Osteocyte (in vitro differentiated cells): ENCODE measurements around the gene THAP7. TPM values are rescaled to one million over a fixed set of nuclear protein-coding genes. Genes with fewer than 3 reads are reported as not detected.
A peak's percentile ranks its signal among the peaks of the same experiment; 100 is the strongest.
"Not testable (repeated sequence)": the region's sequence is repeated elsewhere in the genome, so short reads cannot be mapped to it uniquely, and the experiment has no call there.

Experiments used
- DNase-seq: peaks from one replicate; pipeline ENCODE4 v3.0.0; 2021; ENCODE audit warnings: mixed read lengths; ENCODE audit not compliant: unreplicated experiment; ENCODE audit errors: extremely low spot score
- H3K27ac Mint-ChIP-seq: one replicate; pipeline ENCODE4 v1.8.0; 2021; ENCODE audit warnings: mild to moderate bottlenecking, mixed read lengths; ENCODE audit not compliant: unreplicated experiment
- H3K27me3 Mint-ChIP-seq: one replicate; pipeline ENCODE4 v1.8.0; 2021; ENCODE audit warnings: mixed read lengths; ENCODE audit not compliant: unreplicated experiment
- H3K36me3 Mint-ChIP-seq: one replicate; pipeline ENCODE4 v1.8.0; 2021; ENCODE audit warnings: mixed read lengths; ENCODE audit not compliant: unreplicated experiment
- H3K4me1 Mint-ChIP-seq: one replicate; pipeline ENCODE4 v1.8.0; 2021; ENCODE audit warnings: mixed read lengths; ENCODE audit not compliant: unreplicated experiment
- H3K4me3 Mint-ChIP-seq: one replicate; pipeline ENCODE4 v1.8.0; 2021; ENCODE audit warnings: mild to moderate bottlenecking, moderate library complexity, mixed read lengths; ENCODE audit not compliant: unreplicated experiment
- H3K9me3 Mint-ChIP-seq: one replicate; pipeline ENCODE4 v1.8.0; 2021; ENCODE audit warnings: mixed read lengths; ENCODE audit not compliant: unreplicated experiment
- long read RNA-seq: library from polyadenylated mRNA; unstranded; transcript quantifications from one replicate; pipeline ENCODE4 v2.0.0, GENCODE V29; 2021
- total RNA-seq: library from RNA; stranded (reverse); gene quantifications from 2 replicates; pipeline ENCODE4 v1.2.1, GENCODE V29; 2021
- TF ChIP-seq, protein P1 (sequence below): fragments of 200-600 bp; sonication (generic); IDR thresholded peaks from 2 replicates; pipeline ENCODE4 v1.5.0; 2021; ENCODE audit warnings: antibody characterized with exemption, mild to moderate bottlenecking, moderate library complexity

Gene THAP7, protein sequence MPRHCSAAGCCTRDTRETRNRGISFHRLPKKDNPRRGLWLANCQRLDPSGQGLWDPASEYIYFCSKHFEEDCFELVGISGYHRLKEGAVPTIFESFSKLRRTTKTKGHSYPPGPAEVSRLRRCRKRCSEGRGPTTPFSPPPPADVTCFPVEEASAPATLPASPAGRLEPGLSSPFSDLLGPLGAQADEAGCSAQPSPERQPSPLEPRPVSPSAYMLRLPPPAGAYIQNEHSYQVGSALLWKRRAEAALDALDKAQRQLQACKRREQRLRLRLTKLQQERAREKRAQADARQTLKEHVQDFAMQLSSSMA
- total RNA-seq, result 24.8 and 27.0 TPM in 2 replicates
- long read RNA-seq, transcript THAP7-202 (5 exons, 1,144 nt), result major isoform, 5 of 10 reads
- long read RNA-seq, partial matches to known transcripts, result 0 of 10 reads
- long read RNA-seq, other reads (novel, unspliced or antisense), result 0 of 10 reads

DNA sequence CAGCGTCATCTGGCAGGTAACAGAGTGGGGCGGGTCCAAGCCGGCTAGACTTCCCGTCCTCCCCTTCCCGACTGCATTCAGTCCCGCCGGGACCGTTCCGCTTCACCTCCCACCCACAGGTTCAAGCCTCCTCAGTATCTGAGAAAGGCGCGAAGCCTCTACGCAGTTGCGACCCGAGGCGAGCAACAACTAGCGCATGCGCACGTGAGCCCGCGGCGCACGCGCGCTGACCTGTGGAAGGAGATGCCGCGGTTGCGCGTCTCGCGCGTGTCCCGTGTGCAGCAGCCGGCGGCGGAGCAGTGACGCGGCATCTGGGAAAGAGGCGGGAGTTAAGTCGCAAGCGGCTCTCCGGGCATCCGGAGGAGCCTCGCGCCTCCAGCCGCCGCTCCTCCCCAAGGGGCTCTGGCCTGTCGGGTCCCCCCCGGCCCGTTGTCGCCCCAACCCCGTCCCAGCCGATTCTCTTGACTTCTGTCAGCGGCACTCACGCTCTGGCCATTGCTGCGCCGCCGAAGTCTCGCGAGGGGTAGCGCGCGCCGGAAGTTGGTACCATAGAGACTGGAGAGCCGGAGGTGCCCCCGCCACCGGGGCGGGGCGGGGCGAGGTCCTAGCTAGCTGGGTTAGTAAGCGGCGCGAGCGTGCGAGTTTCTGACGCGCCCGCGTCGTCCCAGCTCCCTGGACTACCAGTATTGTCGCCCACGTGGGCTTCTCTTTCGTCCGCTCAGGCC, at the start of gene THAP7:
TSS of gene THAP7 (minus strand) at position 518 of the 725 bp plus-strand sequence. CDS start at position 311, 207 bp downstream.
- peaks cover 28% of the 10 kb centered on the region for H3K4me1 Mint-ChIP-seq
- peak within 1 kb of the TSS; percentile 95 for H3K4me3 Mint-ChIP-seq
- no peaks in the 10 kb centered on the region for H3K9me3 Mint-ChIP-seq
- H3K36me3 Mint-ChIP-seq, result no peaks in the 10 kb centered on the region
- H3K27me3 Mint-ChIP-seq, result no peaks in the 10 kb centered on the region
- DNase-seq, result peak; percentile 98
- TF ChIP-seq, protein P1, sequence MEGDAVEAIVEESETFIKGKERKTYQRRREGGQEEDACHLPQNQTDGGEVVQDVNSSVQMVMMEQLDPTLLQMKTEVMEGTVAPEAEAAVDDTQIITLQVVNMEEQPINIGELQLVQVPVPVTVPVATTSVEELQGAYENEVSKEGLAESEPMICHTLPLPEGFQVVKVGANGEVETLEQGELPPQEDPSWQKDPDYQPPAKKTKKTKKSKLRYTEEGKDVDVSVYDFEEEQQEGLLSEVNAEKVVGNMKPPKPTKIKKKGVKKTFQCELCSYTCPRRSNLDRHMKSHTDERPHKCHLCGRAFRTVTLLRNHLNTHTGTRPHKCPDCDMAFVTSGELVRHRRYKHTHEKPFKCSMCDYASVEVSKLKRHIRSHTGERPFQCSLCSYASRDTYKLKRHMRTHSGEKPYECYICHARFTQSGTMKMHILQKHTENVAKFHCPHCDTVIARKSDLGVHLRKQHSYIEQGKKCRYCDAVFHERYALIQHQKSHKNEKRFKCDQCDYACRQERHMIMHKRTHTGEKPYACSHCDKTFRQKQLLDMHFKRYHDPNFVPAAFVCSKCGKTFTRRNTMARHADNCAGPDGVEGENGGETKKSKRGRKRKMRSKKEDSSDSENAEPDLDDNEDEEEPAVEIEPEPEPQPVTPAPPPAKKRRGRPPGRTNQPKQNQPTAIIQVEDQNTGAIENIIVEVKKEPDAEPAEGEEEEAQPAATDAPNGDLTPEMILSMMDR, result no peak
- peak within 1 kb of the TSS; percentile 97 for H3K27ac Mint-ChIP-seq

DNA sequence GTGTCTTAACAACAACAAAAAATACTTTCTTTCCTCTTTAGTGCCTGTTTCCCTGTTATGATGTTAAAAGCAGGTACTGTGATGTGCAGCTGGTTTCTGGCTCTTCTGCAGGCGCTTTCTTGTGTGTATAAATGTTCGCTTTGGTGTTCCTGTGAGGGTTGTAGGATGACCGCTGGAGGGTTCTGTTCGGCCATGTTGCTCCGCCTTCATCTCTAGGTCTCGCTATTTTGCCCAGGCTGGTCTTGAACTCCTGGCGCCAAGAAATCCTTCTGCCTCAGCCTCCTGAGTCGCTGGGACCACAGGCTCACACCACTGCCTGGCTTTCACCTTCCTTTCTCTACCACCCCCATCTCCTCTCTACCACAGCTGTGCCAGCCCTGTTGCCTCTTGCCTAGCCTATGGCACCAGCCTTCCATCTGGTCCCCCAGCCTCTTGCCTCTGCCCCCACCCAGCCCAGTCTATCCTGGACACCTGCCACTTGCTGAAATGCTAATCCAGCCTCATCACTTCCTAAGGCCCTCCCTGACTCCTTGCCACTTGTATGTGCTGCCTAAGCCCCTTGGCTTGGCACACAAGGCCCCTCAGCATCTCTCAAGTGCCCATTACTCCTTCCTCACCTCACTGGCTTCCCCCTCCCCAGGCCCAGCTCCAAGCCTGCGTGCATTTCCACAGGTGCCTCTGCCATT, 49.4 kb upstream of the THAP7 start:
- Mint-ChIP-seq H3K4me3 (no peak overlapping the region), H3K27me3 (no peaks in the 10 kb centered on the region), H3K4me1 (peaks cover 6% of the 10 kb centered on the region), H3K9me3 (no peaks in the 10 kb centered on the region), H3K27ac (no peak overlapping the region), H3K36me3 (no peaks in the 10 kb centered on the region)
- no peak for DNase-seq
- TF ChIP-seq, protein P1, result no peak

DNA sequence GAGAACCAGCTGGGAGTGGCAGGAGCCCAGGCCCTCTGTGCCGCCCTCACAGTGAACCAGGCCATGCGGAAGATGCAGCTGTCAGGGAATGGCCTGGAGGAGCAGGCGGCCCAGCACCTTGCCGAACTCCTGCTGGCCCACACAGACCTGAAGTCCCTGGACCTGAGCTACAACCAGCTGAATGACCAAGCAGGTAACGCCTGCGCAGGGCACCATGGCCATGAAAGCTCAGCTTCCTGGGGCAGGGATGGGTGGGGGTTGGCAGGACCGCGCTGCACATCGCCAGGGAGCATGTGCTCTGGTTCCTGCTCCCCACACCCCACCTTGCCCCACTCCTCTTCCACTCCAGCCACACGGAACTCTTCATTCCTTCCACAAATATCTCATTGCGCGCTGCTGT, 47.0 kb upstream of the THAP7 start:
- DNase-seq, H3K9me3 Mint-ChIP-seq, H3K36me3 Mint-ChIP-seq, H3K4me3 Mint-ChIP-seq, H3K27ac Mint-ChIP-seq, H3K27me3 Mint-ChIP-seq: not testable (repeated sequence)
- H3K4me1 Mint-ChIP-seq, result peaks cover 23% of the 10 kb centered on the region

DNA sequence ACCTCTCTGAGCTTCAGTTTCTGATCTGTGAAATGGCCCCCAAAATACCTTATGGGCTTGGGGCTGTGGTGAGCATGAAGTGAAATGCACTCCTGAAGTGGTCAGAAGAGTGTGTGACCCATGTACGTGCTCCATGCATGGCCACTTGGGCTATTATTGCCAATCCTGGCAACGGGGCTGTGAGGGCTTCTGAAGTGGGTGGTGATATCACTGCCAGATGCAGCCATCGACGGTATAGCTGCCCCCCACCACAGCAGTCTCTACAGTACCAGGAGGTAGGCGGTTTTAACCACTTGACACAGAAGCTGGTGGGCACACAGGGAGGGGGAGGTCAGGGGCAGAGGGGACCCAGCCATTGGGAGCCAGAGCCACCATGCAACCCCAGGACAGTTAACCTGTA, 46.5 kb upstream of the THAP7 start:
- H3K36me3 Mint-ChIP-seq, H3K4me3 Mint-ChIP-seq, H3K27me3 Mint-ChIP-seq, DNase-seq, H3K27ac Mint-ChIP-seq, H3K9me3 Mint-ChIP-seq: not testable (repeated sequence)
- peaks cover 28% of the 10 kb centered on the region for H3K4me1 Mint-ChIP-seq

DNA sequence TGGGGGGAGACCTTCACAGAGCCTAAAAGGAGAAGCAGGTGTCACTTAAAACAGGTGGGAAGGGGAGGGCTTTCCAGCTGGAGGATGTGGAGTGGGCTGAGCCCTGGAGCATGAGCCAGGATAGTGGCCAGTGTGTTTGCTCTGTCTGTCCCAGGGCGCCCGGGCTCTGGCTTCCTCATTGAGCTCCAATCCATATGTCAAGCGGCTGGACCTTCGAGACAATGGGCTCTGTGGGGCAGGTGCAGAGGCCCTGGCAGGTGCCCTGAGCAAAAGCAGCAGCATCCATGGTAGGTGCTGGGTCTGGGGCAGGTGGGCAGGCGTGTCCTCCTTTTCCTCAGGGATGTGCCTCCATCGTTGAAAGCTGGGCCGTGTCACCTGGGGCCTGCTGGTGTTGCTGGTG, 45.8 kb upstream of the THAP7 start:
- H3K4me3 Mint-ChIP-seq, result no peak overlapping the region
- H3K4me1 Mint-ChIP-seq, result peaks cover 36% of the 10 kb centered on the region
- TF ChIP-seq, protein P1, result no peak
- DNase-seq, result no peak
- H3K36me3 Mint-ChIP-seq, result no peaks in the 10 kb centered on the region
- no peak overlapping the region for H3K27ac Mint-ChIP-seq
- no peaks in the 10 kb centered on the region for H3K9me3 Mint-ChIP-seq
- no peaks in the 10 kb centered on the region for H3K27me3 Mint-ChIP-seq
